GM10266 (cell line): Measurements from ENCODE around the gene DNAJB5.
A peak's percentile ranks its signal among the peaks of the same experiment; 100 is the strongest.
"Not testable (repeated sequence)": the region's sequence is repeated elsewhere in the genome, so short reads cannot be mapped to it uniquely, and the experiment has no call there.

Source experiments
- DNase-seq: peaks from one replicate; pipeline ENCODE4 v3.0.0; 2012; ENCODE audit errors: extremely low spot score
- TF ChIP-seq, protein P1 (sequence below): IDR thresholded peaks from 2 replicates; pipeline ENCODE4 v1.5.1; 2012; ENCODE audit warnings: mild to moderate bottlenecking, low read depth; ENCODE audit not compliant: control insufficient read depth, insufficient read depth; ENCODE audit errors: missing control alignments

Gene DNAJB5

DNA sequence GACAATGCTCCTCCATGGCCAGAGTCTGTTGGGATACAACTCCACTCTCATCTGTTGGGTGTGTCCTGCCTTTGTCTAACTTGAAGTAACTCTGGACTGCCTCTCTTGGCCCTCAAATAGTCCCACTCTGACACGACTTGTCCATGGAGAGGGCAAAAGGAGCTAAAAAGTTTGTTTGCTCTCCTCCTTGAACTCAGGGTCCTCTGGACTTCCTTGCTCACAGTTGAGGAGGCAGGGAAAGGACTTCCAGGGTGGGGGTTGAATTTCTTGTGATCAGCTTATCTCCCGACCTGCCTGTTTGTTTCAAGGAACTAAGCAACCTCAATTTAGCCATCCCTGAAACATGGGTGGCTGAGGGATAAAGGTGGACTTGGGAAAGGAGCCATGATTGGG lies 11.7 kb downstream of the DNAJB5 start:
- no peak for DNase-seq
- TF ChIP-seq, protein P1, sequence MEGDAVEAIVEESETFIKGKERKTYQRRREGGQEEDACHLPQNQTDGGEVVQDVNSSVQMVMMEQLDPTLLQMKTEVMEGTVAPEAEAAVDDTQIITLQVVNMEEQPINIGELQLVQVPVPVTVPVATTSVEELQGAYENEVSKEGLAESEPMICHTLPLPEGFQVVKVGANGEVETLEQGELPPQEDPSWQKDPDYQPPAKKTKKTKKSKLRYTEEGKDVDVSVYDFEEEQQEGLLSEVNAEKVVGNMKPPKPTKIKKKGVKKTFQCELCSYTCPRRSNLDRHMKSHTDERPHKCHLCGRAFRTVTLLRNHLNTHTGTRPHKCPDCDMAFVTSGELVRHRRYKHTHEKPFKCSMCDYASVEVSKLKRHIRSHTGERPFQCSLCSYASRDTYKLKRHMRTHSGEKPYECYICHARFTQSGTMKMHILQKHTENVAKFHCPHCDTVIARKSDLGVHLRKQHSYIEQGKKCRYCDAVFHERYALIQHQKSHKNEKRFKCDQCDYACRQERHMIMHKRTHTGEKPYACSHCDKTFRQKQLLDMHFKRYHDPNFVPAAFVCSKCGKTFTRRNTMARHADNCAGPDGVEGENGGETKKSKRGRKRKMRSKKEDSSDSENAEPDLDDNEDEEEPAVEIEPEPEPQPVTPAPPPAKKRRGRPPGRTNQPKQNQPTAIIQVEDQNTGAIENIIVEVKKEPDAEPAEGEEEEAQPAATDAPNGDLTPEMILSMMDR, result no peak

DNA sequence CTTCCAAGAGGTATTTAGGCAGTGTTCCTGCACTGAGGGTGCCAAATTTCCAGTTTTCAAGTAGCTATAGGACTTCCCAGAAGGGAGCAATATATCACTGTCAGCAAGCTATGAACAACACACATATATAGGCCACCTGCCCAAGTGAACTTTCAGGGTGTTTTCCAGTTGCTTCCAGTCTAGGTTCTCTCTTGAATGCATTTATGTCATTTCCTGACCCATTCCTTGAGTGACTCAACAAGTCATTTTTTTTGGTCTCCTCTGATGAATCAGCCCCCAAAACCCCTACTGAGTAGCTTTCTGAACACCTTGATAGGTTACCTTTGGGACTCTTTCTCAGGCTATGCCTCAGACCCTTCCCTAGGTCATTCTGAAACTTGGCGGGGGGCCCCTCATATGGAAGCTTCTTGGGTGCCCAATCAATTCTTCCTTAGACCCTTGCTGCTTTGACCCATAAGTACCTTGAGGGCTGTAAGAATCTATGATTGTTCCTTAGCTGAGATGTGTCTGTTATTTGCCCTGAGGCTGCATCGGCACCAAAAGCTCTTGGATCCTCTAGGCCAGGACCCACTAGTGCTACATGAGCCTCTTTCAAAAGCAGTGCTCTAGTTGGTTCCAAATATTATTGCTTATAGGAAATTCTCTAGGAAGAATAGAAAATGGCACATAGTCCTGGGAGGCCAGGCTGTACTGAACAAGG lies 12.4 kb downstream of the DNAJB5 start:
- peak; percentile 18 for DNase-seq
- TF ChIP-seq, protein P1, result no peak

DNA sequence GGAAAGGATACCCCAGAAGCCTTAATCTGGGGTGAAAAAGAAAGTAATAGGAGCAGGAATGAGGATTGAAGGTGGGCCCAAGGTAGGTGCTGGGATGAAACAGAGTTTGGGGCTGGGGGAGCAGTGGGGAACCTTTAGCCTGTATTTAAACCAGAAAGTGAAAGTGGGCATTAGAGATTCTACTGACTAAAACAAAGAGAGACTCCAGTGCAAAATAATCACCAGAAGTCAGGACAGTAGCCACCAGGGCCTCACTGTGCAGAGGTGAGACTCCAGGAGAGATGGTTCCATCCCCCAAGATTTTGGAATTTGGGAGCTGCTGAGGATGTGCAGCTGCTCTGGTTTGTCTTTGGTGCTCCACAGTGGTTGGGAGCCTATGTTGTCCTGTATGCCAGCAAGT lies 13.1 kb downstream of the DNAJB5 start:
- DNase-seq, result peak; percentile 6
- TF ChIP-seq, protein P1, result no peak

DNA sequence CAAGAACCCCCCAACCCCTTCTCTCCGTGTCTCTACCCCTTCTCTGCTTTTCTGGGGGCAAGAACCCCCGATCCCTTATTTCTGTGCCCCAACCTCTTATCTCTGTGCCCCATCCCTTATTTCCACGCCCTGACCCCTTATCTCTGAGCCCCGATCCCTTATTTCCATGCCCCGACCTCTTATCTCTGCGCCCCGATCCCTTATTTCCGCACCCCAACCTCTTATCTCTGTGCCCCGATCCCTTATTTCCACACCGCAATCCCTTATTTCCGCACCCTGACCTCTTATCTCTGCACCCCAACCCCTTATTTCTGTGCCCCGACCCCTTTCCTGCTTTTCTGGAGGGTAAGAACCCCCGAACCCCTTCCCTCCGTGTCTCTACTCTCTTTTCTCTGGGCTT lies 14.8 kb downstream of the DNAJB5 start:
- DNase-seq, result not testable (repeated sequence)

DNA sequence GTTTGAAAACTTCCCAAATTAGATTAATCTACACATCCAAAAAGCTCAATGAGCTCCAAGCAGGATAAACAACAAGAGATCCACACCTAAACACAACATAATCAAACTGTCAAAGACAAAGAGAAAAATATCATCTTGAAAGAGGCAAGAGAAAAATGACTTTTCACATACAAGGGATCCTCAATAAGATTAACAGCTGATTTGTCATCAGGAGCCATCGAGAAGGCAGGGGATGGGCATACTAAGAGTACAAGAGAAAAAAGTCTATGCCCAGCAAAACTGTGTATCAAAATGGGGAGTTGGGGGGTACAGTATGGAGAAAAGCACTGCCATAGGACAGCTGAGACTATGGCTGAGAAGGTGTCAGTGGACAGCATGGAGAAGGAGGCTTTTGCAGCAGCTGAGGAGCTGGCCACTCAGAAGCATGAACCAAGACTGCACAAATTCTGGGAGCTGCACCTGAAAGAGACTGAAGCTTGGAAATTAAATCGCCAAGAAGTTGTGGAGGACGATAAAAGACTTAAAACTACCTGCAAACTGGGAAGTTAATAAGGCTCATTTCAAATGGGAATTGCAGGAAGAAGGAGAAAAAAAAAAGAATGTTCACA lies 20.9 kb downstream of the DNAJB5 start:
- TF ChIP-seq, protein P1, result no peak
- DNase-seq, result no peak

DNA sequence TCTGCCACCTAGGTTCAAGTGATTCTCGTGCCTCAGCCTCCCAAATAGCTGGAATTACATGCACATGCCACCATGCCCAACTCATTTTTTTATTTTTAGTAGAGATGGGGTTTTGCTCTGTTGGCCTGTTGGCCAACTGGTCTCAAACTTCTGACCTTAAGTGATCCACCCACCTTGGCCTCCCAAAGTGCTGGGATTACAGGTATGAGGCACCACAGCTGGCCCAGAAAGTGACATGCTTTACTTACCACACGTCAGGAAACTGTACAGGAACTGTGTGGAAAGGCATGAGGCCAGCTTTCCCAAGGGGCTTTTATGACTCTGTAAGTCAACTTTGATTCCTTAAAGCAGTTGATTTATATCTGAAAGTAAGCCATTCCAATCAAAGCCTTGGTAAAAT lies 25.0 kb downstream of the DNAJB5 start:
- no peak for DNase-seq
- TF ChIP-seq, protein P1, result no peak

DNA sequence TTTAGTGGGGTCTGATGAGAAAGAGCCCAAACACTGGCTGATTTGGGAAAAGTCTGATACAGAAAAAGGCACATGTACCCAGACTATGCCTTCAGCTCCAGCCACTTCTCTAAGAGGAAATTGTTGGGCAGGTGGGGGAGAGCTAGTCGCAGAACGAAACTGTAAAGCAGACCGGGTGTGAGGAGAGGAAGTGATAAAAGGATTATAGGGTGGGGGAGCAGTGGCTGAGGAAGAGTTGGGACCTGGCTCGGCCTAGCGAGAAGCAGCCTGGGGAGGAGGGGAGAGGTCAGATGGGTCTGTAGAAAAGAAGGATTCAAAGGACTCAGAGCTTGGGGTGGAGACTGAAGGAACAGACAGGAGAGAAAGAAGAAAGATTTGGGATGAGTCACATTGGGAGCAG lies 33.9 kb downstream of the DNAJB5 start:
- DNase-seq, result not testable (repeated sequence)

DNA sequence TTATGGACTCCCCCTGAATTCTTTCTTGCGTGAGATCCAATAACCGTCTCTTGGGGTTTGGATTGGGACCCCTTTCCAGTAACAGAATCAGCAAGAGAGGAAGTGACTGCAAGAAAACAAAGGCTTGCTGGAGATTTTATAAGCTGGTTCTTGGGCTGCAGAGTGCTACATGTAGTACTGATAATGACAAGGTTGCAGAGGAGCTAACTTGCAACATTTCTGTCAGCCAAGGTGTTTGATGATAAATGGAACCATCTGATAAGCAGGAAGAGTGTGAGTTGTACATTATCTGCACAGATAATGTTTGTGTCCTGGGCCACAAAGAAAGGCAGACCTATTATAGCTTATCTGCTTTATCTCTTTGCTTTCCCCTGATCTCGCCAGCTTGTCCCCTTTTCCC lies 37.1 kb downstream of the DNAJB5 start:
- DNase-seq, result no peak

More for the DNA sequence above, 37.1 kb downstream of the DNAJB5 start:
- TF ChIP-seq, protein P1, result no peak
